ENCODE data around the gene ZDHHC21.

Gene ZDHHC21

GRCh38 chr9:14640967-14641366 lies 52.3 kb downstream of the ZDHHC21 start:
- H3K4me2 ChIP-seq (ENCODE audit: low read length) = no peak overlapping the region
- H3K9me3 ChIP-seq (ENCODE audit: control insufficient read depth, insufficient read depth, low read length) = no peaks in the 10 kb centered on the region
- TF ChIP-seq EZH2phosphoT487 (IDR thresholded peaks at IDR 0.05; ENCODE audit: borderline replicate concordance, low read length) (no peak), CTCF (IDR thresholded peaks at IDR 0.05; ENCODE audit: low read depth, low read length, poor library complexity, severe bottlenecking) (no peak)
- H3K79me2 ChIP-seq (ENCODE audit: control insufficient read depth, low read length) = no peaks in the 10 kb centered on the region
- H3K27me3 ChIP-seq (ENCODE audit: control insufficient read depth, low read length) = no peaks in the 10 kb centered on the region
- no peaks in the 10 kb centered on the region for H3K4me1 ChIP-seq (ENCODE audit: control insufficient read depth, low read length)
- H3K9me2 ChIP-seq (replicated peaks; ENCODE audit: control insufficient read depth, low read length) = no peaks in the 10 kb centered on the region
- H3K27ac ChIP-seq (ENCODE audit: low read depth, low read length) = no peak overlapping the region
- H3F3A ChIP-seq (ENCODE audit: control insufficient read depth, insufficient read depth) = no peaks in the 10 kb centered on the region
- no peaks in the 10 kb centered on the region for H4K20me1 ChIP-seq (ENCODE audit: control insufficient read depth, insufficient read depth, low read depth, low read length)
- H3K36me3 ChIP-seq (ENCODE audit: control insufficient read depth, low read length) = 0 out of 2 replicates have a peak, but pooled peaks cover 3% of the 10 kb centered on the region
- H3K4me3 ChIP-seq (ENCODE audit: low read length) = no peak overlapping the region

GRCh38 chr9:14640294-14640693 lies 52.9 kb downstream of the ZDHHC21 start:
- no peaks in the 10 kb centered on the region for H3K4me1 ChIP-seq (ENCODE audit: control insufficient read depth, low read length)
- no peaks in the 10 kb centered on the region for H3K9me2 ChIP-seq (replicated peaks; ENCODE audit: control insufficient read depth, low read length)
- H3F3A ChIP-seq (ENCODE audit: control insufficient read depth, insufficient read depth) = no peaks in the 10 kb centered on the region
- H3K4me3 ChIP-seq (ENCODE audit: low read length) = no peak overlapping the region
- no peak overlapping the region for H3K4me2 ChIP-seq (ENCODE audit: low read length)
- no peak for TF ChIP-seq CTCF (IDR thresholded peaks at IDR 0.05; ENCODE audit: low read depth, low read length, poor library complexity, severe bottlenecking)
- no peak for TF ChIP-seq EZH2phosphoT487 (IDR thresholded peaks at IDR 0.05; ENCODE audit: borderline replicate concordance, low read length)
- H3K79me2 ChIP-seq (ENCODE audit: control insufficient read depth, low read length) = no peaks in the 10 kb centered on the region
- H3K27ac ChIP-seq (ENCODE audit: low read depth, low read length) = no peak overlapping the region
- 0 out of 2 replicates have a peak, but pooled peaks cover 3% of the 10 kb centered on the region for H3K36me3 ChIP-seq (ENCODE audit: control insufficient read depth, low read length)
- no peaks in the 10 kb centered on the region for H3K9me3 ChIP-seq (ENCODE audit: control insufficient read depth, insufficient read depth, low read length)
- H4K20me1 ChIP-seq (ENCODE audit: control insufficient read depth, insufficient read depth, low read depth, low read length) = no peaks in the 10 kb centered on the region
- no peaks in the 10 kb centered on the region for H3K27me3 ChIP-seq (ENCODE audit: control insufficient read depth, low read length)

- Histone ChIP-seq H3K4me1 (ENCODE audit: control insufficient read depth, low read length) (no peaks in the 10 kb centered on the region), H3K4me3 (ENCODE audit: low read length) (no peak overlapping the region), H3K27me3 (ENCODE audit: control insufficient read depth, low read length) (no peaks in the 10 kb centered on the region), H3K27ac (ENCODE audit: low read depth, low read length) (no peak overlapping the region), H4K20me1 (ENCODE audit: control insufficient read depth, insufficient read depth, low read depth, low read length) (no peaks in the 10 kb centered on the region), H3K9me3 (ENCODE audit: control insufficient read depth, insufficient read depth, low read length) (no peaks in the 10 kb centered on the region), H3K4me2 (ENCODE audit: low read length) (no peak overlapping the region), H3K9me2 (replicated peaks; ENCODE audit: control insufficient read depth, low read length) (no peaks in the 10 kb centered on the region), H3F3A (ENCODE audit: control insufficient read depth, insufficient read depth) (no peaks in the 10 kb centered on the region), H3K79me2 (ENCODE audit: control insufficient read depth, low read length) (no peaks in the 10 kb centered on the region), H3K36me3 (ENCODE audit: control insufficient read depth, low read length) (0 out of 2 replicates have a peak, but pooled peaks cover 3% of the 10 kb centered on the region)
- TF ChIP-seq EZH2phosphoT487 (IDR thresholded peaks at IDR 0.05; ENCODE audit: borderline replicate concordance, low read length) (no peak), CTCF (IDR thresholded peaks at IDR 0.05; ENCODE audit: low read depth, low read length, poor library complexity, severe bottlenecking) (no peak)
These were observed 59.2 kb downstream of the ZDHHC21 start for GRCh38 chr9:14633906-14634565.

Measured in DOHH2 (cell line).